Naive thymus-derived CD4-positive, alpha-beta T cell (primary cell): ENCODE data around the gene TSPAN18. TPM values are rescaled to one million over a fixed set of nuclear protein-coding genes. Genes with fewer than 3 reads are reported as not detected.

Source experiments
- ATAC-seq: fragments of 150-1000 bp; cut with Tn5 transposase; 2 replicates; pipeline ENCODE4 v1.10.0; 2021; ENCODE audit warnings: mild to moderate bottlenecking, moderate library complexity
- CTCF ChIA-PET: fragments of 350-600 bp; sonication (Branson Sonifier 250); formaldehyde crosslinking; loops from one replicate; lab custom pipeline; 2021; ENCODE audit warnings: antibody characterized with exemption; lab: Charles Lee
- POLR2A ChIA-PET: fragments of 350-600 bp; sonication (Branson Sonifier 250); formaldehyde crosslinking; loops from one replicate; lab custom pipeline; 2021; ENCODE audit warnings: antibody characterized with exemption, inconsistent platforms; lab: Charles Lee
- DNase-seq, 9 donors: peaks; one replicate each; pipeline versions ENCODE4 v3.0.0 to v3.0.0-alpha.2; 2020 to 2022; ENCODE audit warnings: mixed read lengths in 1 of 9
- H3K27ac ChIP-seq: one replicate; pipeline ENCODE4 v1.7.0; 2013; ENCODE audit warnings: mild to moderate bottlenecking, low read depth, low read length, moderate library complexity
- H3K27me3 ChIP-seq, 2 donors: one replicate each; pipeline ENCODE4 v1.7.0; 2013; ENCODE audit warnings: low read length in 2 of 2, mild to moderate bottlenecking in 2 of 2, moderate library complexity in 2 of 2; ENCODE audit not compliant: control insufficient read depth in 2 of 2, insufficient read depth in 2 of 2
- H3K36me3 ChIP-seq, 3 experiments: 1 replicate in 2 of 3; 2 replicates in 1 of 3; pipeline ENCODE4 v1.7.0; 2013; ENCODE audit warnings: low read length in 3 of 3, mild to moderate bottlenecking in 3 of 3, moderate library complexity in 1 of 3; ENCODE audit not compliant: insufficient read depth in 3 of 3, control insufficient read depth in 2 of 3
- H3K4me1 ChIP-seq, 2 donors: one replicate each; pipeline ENCODE4 v1.7.0; 2013; ENCODE audit warnings: low read length in 2 of 2, mild to moderate bottlenecking in 2 of 2, moderate library complexity in 1 of 2; ENCODE audit not compliant: control insufficient read depth in 2 of 2, insufficient read depth in 2 of 2
- H3K4me3 ChIP-seq: 2 replicates; pipeline ENCODE4 v1.7.0; 2013; ENCODE audit warnings: mild to moderate bottlenecking, low read length
- H3K9me3 ChIP-seq, 3 experiments: 1 replicate in 2 of 3; 2 replicates in 1 of 3; pipeline ENCODE4 v1.7.0; 2013; ENCODE audit warnings: low read length in 3 of 3; ENCODE audit not compliant: control insufficient read depth in 2 of 3
- H3K27ac Mint-ChIP-seq, 9 donors: one replicate each; pipeline ENCODE4 v1.8.0; 2020 to 2022; ENCODE audit warnings: mixed read lengths in 9 of 9, mild to moderate bottlenecking in 8 of 9, moderate library complexity in 5 of 9, inconsistent platforms in 2 of 9
- H3K27me3 Mint-ChIP-seq, 5 donors: one replicate each; pipeline ENCODE4 v1.8.0; 2021 to 2022; ENCODE audit warnings: mixed read lengths in 5 of 5, mild to moderate bottlenecking in 1 of 5
- H3K36me3 Mint-ChIP-seq, 5 donors: one replicate each; pipeline ENCODE4 v1.8.0; 2020 to 2022; ENCODE audit warnings: mixed read lengths in 5 of 5, mild to moderate bottlenecking in 3 of 5, inconsistent platforms in 1 of 5
- H3K4me1 Mint-ChIP-seq, 7 donors: one replicate each; pipeline ENCODE4 v1.8.0; 2020 to 2022; ENCODE audit warnings: mixed read lengths in 7 of 7, mild to moderate bottlenecking in 3 of 7, inconsistent platforms in 1 of 7
- H3K4me3 Mint-ChIP-seq, 10 donors: one replicate each; pipeline ENCODE4 v1.8.0; 2020 to 2022; ENCODE audit warnings: mild to moderate bottlenecking in 10 of 10, mixed read lengths in 10 of 10, moderate library complexity in 6 of 10, inconsistent platforms in 2 of 10
- H3K9me3 Mint-ChIP-seq, 11 donors: one replicate each; pipeline ENCODE4 v1.8.0; 2020 to 2022; ENCODE audit warnings: mixed read lengths in 11 of 11, mild to moderate bottlenecking in 4 of 11, inconsistent platforms in 1 of 11, moderate library complexity in 1 of 11
- intact Hi-C, 2 donors: fragments of 100-400 bp; cut with micrococcal nuclease; formaldehyde crosslinking; loops; one replicate each; pipeline ENCODE4 v1.15.1; 2023
- polyA plus RNA-seq, 2 donors: library from polyadenylated mRNA; unstranded; fragments of 300-500 nt; fragmentation: Illumina TruSeq; gene quantifications; one replicate each; pipeline ENCODE4 v1.2.3, GENCODE V29; 2021
- total RNA-seq, 6 experiments: library from RNA in 5 of 6; stranded (reverse) in 5 of 6; gene quantifications; 1 replicate in 5 of 6; 2 replicates in 1 of 6; pipeline ENCODE4 v1.2.3 and lab custom pipeline; 2021 to 2026

TSPAN18 gene
- total and polyA plus RNA-seq, 7 experiments from 2014 or later: 8.8 to 57.0 (median 21.7) TPM

- Histone ChIP-seq H3K9me3 (no peaks in the 10 kb centered on the region), H3K27me3 (no peaks in the 10 kb centered on the region), H3K4me1 (no peaks in the 10 kb centered on the region), H3K27ac (no peak overlapping the region), H3K4me3 (no peak overlapping the region), H3K36me3 (peaks cover 0 to 28% (median 0%) of the 10 kb centered on the region in 3 experiments)
- Mint-ChIP-seq H3K9me3 (peaks cover 0 to 17% (median 3%) of the 10 kb centered on the region in 11 donors), H3K4me1 (peaks cover 2 to 24% (median 20%) of the 10 kb centered on the region in 7 donors), H3K27me3 (peaks cover 0 to 3% (median 0%) of the 10 kb centered on the region in 5 donors), H3K36me3 (peaks cover 10 to 56% (median 35%) of the 10 kb centered on the region in 5 donors), H3K27ac (no peak overlapping the region), H3K4me3 (no peak overlapping the region)
- ATAC-seq (no peak), DNase-seq (no peak)
- ChIA-PET POLR2A (no interaction called here), CTCF (interaction anchor here (1.3 kb wide), 1 partner anchor 15 kb away, joined by 3 read pairs; no protein-coding TSS in a partner anchor)
- intact Hi-C loops: no loop called here
These were observed 34.8 kb downstream of the TSPAN18 start for GRCh38 chr11:44761551-44761961.

DNA sequence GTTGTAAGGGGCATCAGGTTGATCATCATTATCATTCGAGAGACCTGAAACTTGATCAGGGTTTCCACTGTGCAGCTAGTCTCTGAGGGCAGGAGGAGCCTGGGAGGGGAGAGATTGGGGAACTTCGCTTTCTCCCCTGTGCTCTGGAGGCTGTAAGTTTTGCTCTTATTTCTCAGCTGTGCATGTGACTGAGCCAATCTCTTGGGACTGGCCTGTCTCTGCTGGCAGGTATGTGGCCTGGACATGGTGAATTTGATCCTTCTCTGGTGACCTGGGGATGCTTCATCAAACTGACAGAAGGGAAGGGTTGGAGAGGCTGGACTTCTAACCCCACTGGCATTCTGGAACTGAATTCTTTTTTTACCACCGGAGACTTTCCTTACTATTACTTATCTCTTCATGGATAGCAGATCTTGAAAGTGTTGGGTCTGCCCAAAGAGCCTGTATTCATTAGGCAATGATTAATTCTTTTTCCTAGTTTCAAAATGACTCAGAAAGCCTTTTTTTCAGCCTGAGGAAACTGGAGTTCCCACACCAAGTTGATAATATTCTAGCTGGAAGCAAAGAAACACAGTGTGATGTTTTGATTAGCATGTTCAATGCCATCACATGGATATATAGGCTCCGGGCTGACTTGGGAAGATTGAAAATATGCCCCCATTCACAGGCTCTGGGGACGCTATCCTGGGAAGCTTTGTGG is 36.5 kb downstream of the TSPAN18 start:
- H3K27ac ChIP-seq: no peak overlapping the region
- H3K36me3 ChIP-seq: peaks cover 0 to 37% (median 0%) of the 10 kb centered on the region in 3 experiments
- ATAC-seq (no peak), DNase-seq (no peak)
- POLR2A ChIA-PET: no interaction called here
- no peak overlapping the region for H3K4me3 ChIP-seq
- no peak overlapping the region for H3K27ac Mint-ChIP-seq
- no peaks in the 10 kb centered on the region for H3K27me3 ChIP-seq
- H3K27me3 Mint-ChIP-seq: peaks cover 0 to 3% (median 0%) of the 10 kb centered on the region in 5 donors
- H3K9me3 ChIP-seq: no peaks in the 10 kb centered on the region
- CTCF ChIA-PET: interaction anchor here (0.6 kb wide), 1 partner anchor 217 kb away, joined by 3 read pairs; no protein-coding TSS in a partner anchor
- no peaks in the 10 kb centered on the region for H3K4me1 ChIP-seq
- intact Hi-C loops: no loop called here
- H3K9me3 Mint-ChIP-seq: peaks cover 0 to 20% (median 7%) of the 10 kb centered on the region in 11 donors
- H3K36me3 Mint-ChIP-seq: peaks cover 15 to 61% (median 49%) of the 10 kb centered on the region in 5 donors
- H3K4me3 Mint-ChIP-seq: no peak overlapping the region
- H3K4me1 Mint-ChIP-seq: peaks cover 2 to 29% (median 19%) of the 10 kb centered on the region in 7 donors

DNA sequence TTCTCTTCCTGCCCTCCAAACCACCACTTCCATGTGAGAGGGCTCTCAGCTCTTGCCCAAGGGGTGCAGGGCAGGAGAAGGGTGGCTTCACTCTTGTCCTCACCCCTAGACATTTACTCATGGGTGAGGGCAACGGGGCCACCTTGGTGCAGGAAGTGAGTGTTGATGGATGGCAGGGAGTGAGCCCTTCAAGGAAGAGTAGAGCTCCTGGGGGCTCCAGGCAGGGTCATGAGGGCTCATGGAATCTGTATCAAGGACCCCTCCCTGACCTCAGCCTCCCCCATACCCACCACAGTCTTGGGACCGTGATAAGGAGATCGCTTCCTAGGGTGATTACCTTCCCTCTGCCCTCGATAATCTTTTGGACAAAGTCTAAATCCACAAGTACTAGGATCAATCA is 37.8 kb downstream of the TSPAN18 start:
- H3K4me3 ChIP-seq: no peak overlapping the region
- peaks cover 2 to 34% (median 20%) of the 10 kb centered on the region in 7 donors for H3K4me1 Mint-ChIP-seq
- CTCF ChIA-PET: no interaction called here
- H3K27me3 Mint-ChIP-seq: peaks cover 0 to 2% (median 0%) of the 10 kb centered on the region in 5 donors
- ATAC-seq: no peak
- H3K27ac ChIP-seq: no peak overlapping the region
- no peaks in the 10 kb centered on the region for H3K9me3 ChIP-seq
- H3K36me3 ChIP-seq: peaks cover 0 to 37% (median 0%) of the 10 kb centered on the region in 3 experiments
- H3K9me3 Mint-ChIP-seq: peaks cover 0 to 18% (median 6%) of the 10 kb centered on the region in 11 donors
- H3K4me3 Mint-ChIP-seq: no peak overlapping the region
- peaks cover 16 to 60% (median 46%) of the 10 kb centered on the region in 5 donors for H3K36me3 Mint-ChIP-seq
- no peak for DNase-seq
- H3K4me1 ChIP-seq: no peaks in the 10 kb centered on the region
- POLR2A ChIA-PET: no interaction called here
- H3K27ac Mint-ChIP-seq: no peak overlapping the region
- H3K27me3 ChIP-seq: no peaks in the 10 kb centered on the region
- intact Hi-C loops: no loop called here

DNA sequence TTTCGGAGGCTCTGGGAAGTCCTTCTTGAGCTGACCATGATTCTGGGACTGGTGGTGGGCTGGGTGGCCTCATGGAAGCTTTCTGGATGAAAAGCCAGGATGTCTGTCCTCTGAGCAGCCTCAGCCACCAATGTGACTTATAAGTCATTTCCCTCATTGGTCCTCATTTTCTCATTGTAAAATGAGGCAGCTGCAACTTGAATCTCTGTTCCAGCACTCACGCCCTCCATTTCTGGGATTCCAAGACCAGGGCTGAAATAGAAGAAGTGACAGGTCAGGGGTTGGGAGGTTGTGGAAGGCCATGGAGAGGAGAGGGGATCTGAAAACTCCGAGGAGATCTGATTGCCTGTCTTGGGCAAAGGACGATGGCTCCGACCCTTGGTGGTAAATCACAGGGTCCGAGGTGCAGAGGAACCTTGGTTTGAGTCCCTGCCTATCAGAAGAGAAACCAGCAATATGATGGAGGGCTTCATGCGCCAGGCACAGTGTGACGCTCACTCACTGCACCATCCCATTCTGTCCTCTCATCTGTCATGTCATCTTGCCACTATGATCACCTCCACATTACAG is 38.3 kb downstream of the TSPAN18 start:
- DNase-seq: no peak
- H3K4me1 Mint-ChIP-seq: peaks cover 3 to 34% (median 20%) of the 10 kb centered on the region in 7 donors
- Histone ChIP-seq H3K4me1 (no peaks in the 10 kb centered on the region), H3K9me3 (no peaks in the 10 kb centered on the region), H3K27me3 (no peaks in the 10 kb centered on the region), H3K4me3 (no peak overlapping the region), H3K27ac (no peak overlapping the region), H3K36me3 (peaks cover 0 to 37% (median 0%) of the 10 kb centered on the region in 3 experiments)
- H3K9me3 Mint-ChIP-seq: peaks cover 0 to 18% (median 6%) of the 10 kb centered on the region in 11 donors
- H3K27ac Mint-ChIP-seq: no peak overlapping the region
- intact Hi-C loops: no loop called here
- H3K36me3 Mint-ChIP-seq: peaks cover 16 to 63% (median 44%) of the 10 kb centered on the region in 5 donors
- no peak overlapping the region for H3K4me3 Mint-ChIP-seq
- ChIA-PET POLR2A (interaction anchor here (0.8 kb wide), 1 partner anchor 106 kb away, joined by 3 read pairs; no protein-coding TSS in a partner anchor), CTCF (interaction anchor here (0.8 to 1.7 kb wide), 2 partner anchors 11 to 162 kb away, joined by 3 to 5 read pairs; no protein-coding TSS in a partner anchor)
- ATAC-seq: no peak
- H3K27me3 Mint-ChIP-seq: peaks cover 0 to 2% (median 0%) of the 10 kb centered on the region in 5 donors

DNA sequence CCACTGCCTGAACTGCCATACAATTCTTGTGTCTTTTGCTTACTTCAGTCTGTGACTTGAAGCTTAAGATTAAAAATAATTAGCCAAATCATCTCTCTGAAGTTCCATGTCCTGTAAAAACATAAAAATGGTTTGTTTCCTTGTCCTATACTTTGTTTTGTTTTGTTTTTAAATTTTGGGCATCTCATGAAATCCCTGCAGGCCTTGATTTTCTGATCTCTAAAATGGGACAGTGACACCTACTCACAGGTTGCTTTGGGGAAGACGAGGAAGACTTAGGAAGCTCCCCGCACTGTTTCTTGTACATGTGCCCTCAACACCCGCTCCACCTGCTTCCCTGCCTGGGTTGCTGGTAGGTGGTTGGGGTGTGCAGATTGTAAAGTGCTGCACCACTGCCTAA is 38.9 kb downstream of the TSPAN18 start:
- no peak for ATAC-seq
- ChIA-PET CTCF (interaction anchor here (0.8 to 1.7 kb wide), 2 partner anchors 11 to 161 kb away, joined by 3 to 5 read pairs; no protein-coding TSS in a partner anchor), POLR2A (interaction anchor here (0.8 kb wide), 1 partner anchor 106 kb away, joined by 3 read pairs; no protein-coding TSS in a partner anchor)
- intact Hi-C loops: no loop called here
- H3K36me3 Mint-ChIP-seq: peaks cover 16 to 68% (median 50%) of the 10 kb centered on the region in 5 donors
- peaks cover 5 to 35% (median 21%) of the 10 kb centered on the region in 7 donors for H3K4me1 Mint-ChIP-seq
- no peak for DNase-seq
- Histone ChIP-seq H3K27me3 (no peaks in the 10 kb centered on the region), H3K36me3 (peaks cover 0 to 37% (median 0%) of the 10 kb centered on the region in 3 experiments), H3K4me1 (no peaks in the 10 kb centered on the region), H3K9me3 (no peaks in the 10 kb centered on the region), H3K27ac (no peak overlapping the region), H3K4me3 (no peak overlapping the region)
- peaks cover 0 to 2% (median 0%) of the 10 kb centered on the region in 5 donors for H3K27me3 Mint-ChIP-seq
- H3K9me3 Mint-ChIP-seq: peaks cover 0 to 18% (median 7%) of the 10 kb centered on the region in 11 donors
- no peak overlapping the region for H3K4me3 Mint-ChIP-seq
- H3K27ac Mint-ChIP-seq: no peak overlapping the region

GRCh38 chr11:44766112-44766971 is 39.6 kb downstream of the TSPAN18 start:
- no peak overlapping the region for H3K27ac ChIP-seq
- no peak overlapping the region for H3K4me3 ChIP-seq
- Mint-ChIP-seq H3K9me3 (peaks cover 0 to 18% (median 7%) of the 10 kb centered on the region in 11 donors), H3K36me3 (peaks cover 16 to 75% (median 56%) of the 10 kb centered on the region in 5 donors), H3K4me3 (no peak overlapping the region), H3K27me3 (peaks cover 0 to 2% (median 0%) of the 10 kb centered on the region in 5 donors), H3K4me1 (peaks cover 5 to 38% (median 26%) of the 10 kb centered on the region in 7 donors), H3K27ac (no peak overlapping the region)
- H3K4me1 ChIP-seq: no peaks in the 10 kb centered on the region
- intact Hi-C loops: no loop called here
- ChIA-PET CTCF (interaction anchor here (0.8 to 1.7 kb wide), 2 partner anchors 10 to 160 kb away, joined by 3 to 5 read pairs; no protein-coding TSS in a partner anchor), POLR2A (interaction anchor here (0.8 to 1.1 kb wide), 2 partner anchors 10 to 105 kb away, joined by 3 read pairs; no protein-coding TSS in a partner anchor)
- no peaks in the 10 kb centered on the region for H3K9me3 ChIP-seq
- no peak for ATAC-seq
- no peaks in the 10 kb centered on the region for H3K27me3 ChIP-seq
- no peak for DNase-seq
- peaks cover 0 to 37% (median 0%) of the 10 kb centered on the region in 3 experiments for H3K36me3 ChIP-seq
